ENCODE data around the gene SAMD4B. TPM values are rescaled to one million over a fixed set of nuclear protein-coding genes. Genes with fewer than 3 reads are reported as not detected.
A peak's percentile ranks its signal among the peaks of the same experiment; 100 is the strongest.

SAMD4B gene
- total and polyA plus RNA-seq, 9 of the 15 experiments (the other 6 are each of a cell fraction or from before 2014, with no cell fraction given) = 3.4 to 90.5 (median 38.0) TPM

- TF ChIP-seq MAZ (CRISPR knock-in tag; conservative IDR thresholded peaks at IDR 0.05 in 1 of 2, IDR thresholded peaks at IDR 0.05 in 1 of 2) (peak; percentile 38 to 74; a peak in 2 of 4 replicates), JUND (IDR thresholded peaks at IDR 0.05; ENCODE audit: borderline replicate concordance, low read depth, low read length) (peak; percentile 29; the same call in 1 of the 2 replicates), JUND (tag; IDR thresholded peaks at IDR 0.05; ENCODE audit: borderline replicate concordance, low read depth, low read length) (no peak; the same call in 2 of the 3 replicates), ZNF146 (CRISPR knock-in tag; IDR thresholded peaks at IDR 0.05; ENCODE audit: unreplicated experiment) (no peak), RB1 (IDR thresholded peaks at IDR 0.05; ENCODE audit: low read depth) (peak; percentile 66; the same call in 1 of the 2 replicates), ZBTB2 (IDR thresholded peaks at IDR 0.05) (no peak), POLR3A (IDR thresholded peaks at IDR 0.05; ENCODE audit: borderline replicate concordance, extremely low read depth, insufficient read depth, insufficient read length) (no peak), ZNF785 (CRISPR knock-in tag; IDR thresholded peaks at IDR 0.05) (no peak), DEAF1 (CRISPR knock-in tag; IDR thresholded peaks at IDR 0.05) (peak; percentile 87), VEZF1 (CRISPR knock-in tag; IDR thresholded peaks at IDR 0.05) (peak; percentile 17; the same call in 1 of the 2 replicates), STAG1 (CRISPR knock-in tag; IDR thresholded peaks at IDR 0.05; ENCODE audit: borderline replicate concordance) (peak; percentile 87; the same call in 1 of the 2 replicates), ATF7 (IDR thresholded peaks at IDR 0.05) (peak; percentile 37; the same call in 1 of the 2 replicates), CTCFL (IDR thresholded peaks at IDR 0.05; ENCODE audit: borderline replicate concordance, insufficient read depth, low read depth, low read length, poor library complexity, severe bottlenecking) (peak; percentile 24), RAD21 (CRISPR knock-in tag; conservative IDR thresholded peaks at IDR 0.05 in 1 of 2, IDR thresholded peaks at IDR 0.05 in 1 of 2) (peak; percentile 95 to 96), CREM (IDR thresholded peaks at IDR 0.05; ENCODE audit: low read depth) (peak; percentile 43; the same call in 1 of the 2 replicates), KDM4B (IDR thresholded peaks at IDR 0.05; ENCODE audit: borderline replicate concordance in 2 of 2, low read depth in 1 of 2) (0 out of 4 replicates have a peak, but pooled peaks of 1 of the 2 experiments have one; percentile 31)
Observed at GRCh38 chr19:39328046-39328705, 14.0 kb upstream of the SAMD4B start (continued).

All from K562 (cell line).